ENCODE results near the gene GBX2.

Gene GBX2

GRCh38 chr2:236168110-236169080 is at the start of gene GBX2:
Gene GBX2, minus strand, starts transcription at chr2:236168386. Its CDS starts 415 bp downstream, at chr2:236167971.
- no peak for DNase-seq (ENCODE audit: low read depth)

- DNase-seq (ENCODE audit: low read depth): no peak
These were observed 49.7 kb upstream of the GBX2 start for GRCh38 chr2:236217926-236218325.

- DNase-seq (ENCODE audit: low read depth): no peak
These were observed 48.5 kb upstream of the GBX2 start for GRCh38 chr2:236216711-236217110.

DNA sequence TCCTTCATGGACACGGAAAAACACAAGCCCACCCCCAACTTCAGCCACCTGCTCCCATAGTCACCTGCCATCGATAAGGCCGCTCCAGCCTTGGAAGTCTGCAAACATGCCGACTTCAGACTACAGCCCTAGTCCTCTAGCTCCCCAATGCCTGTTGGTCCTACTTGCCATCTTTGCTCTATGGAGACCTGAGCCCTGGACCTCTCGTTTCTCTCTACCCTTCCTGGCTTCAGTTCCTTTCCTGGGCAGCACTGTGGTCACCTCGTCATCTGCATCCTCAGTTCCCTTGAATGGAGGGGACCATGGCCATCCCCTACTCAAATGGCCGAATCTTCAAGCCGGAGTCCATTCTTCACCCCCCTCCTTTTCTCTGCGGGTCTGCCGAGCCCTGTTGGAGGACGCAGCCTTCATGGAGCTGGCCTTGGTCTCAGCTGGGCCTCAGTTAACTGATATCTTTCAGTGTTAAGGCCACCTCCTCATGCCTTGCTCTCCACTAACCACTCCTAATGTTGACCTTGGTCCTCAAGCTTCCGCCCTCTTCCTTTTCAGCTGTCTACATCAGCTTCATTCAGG is 47.7 kb upstream of the GBX2 start:
- DNase-seq (ENCODE audit: low read depth): no peak

DNA sequence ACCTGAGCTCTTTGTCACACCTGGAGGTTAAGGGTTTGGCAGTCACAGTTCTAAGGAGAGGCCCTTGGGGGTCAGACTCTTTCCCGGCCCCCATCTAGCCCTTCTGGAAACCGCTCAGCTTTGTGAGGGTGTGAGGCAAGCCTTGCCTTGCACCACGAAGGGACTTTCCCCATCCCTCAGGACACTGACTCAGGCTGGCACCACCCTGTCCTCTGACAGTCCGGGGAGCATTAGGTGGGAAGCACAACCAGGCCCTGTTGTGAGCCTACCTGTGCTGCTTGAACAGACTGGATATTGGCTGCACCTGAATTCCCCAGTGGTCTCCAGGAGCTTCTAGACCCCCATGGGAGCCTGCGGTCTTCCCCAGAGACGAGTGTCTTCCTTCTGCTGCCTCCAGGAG is 47.0 kb upstream of the GBX2 start:
- DNase-seq (ENCODE audit: low read depth): no peak

DNA sequence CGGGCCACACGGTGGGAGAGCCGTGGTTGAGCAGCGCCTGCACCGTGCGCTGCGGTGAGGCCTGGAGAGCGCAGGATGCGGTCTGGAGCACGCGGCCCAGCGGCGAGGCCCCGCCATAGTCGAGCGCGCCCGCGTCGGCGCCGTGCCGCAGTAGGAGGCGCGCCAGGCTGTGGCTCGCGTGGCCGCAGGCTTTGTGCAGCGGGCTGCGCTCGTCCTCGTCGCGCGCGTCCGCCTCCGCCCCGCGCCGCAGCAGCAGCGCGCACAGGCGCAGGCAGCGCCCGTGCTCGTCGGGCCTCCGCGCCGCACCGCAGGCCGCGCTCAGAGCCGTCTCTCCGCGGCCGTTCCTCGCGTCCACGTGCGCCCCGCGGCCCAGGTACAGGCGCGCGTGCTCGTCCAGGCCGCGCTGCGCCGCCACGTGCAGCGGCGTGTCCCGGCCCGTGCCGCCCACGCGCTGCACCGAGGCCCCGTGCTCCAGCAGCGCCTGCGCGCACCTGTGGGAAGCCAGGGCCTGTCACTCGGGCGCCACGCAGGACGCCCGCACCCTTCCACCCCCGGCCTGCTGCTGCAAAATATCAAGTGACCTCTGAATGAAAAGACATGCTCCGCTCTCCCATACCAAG is 46.3 kb upstream of the GBX2 start:
- no peak for DNase-seq (ENCODE audit: low read depth)

DNA sequence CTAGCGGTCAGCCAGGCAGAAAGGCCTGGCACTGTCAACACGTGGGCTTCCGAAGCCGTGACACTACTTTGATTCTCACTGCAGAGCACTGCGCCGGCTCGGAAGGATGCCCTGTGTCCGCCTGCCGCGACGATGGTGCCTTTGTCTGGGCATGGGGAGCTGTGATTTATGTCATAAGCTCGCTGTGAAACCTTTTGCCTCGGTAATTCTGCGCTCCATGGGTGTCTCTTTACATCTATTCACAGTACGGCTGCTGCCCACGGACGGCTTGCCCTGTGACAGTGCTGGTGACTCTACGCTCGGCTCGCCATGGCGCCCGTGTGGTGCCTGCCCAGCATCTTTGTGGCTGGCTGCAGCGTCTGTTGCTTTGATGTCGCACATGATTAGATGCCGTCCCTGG is 43.1 kb upstream of the GBX2 start:
- no peak for DNase-seq (ENCODE audit: low read depth)

GRCh38 chr2:236210536-236210935 is 42.4 kb upstream of the GBX2 start:
- no peak for DNase-seq (ENCODE audit: low read depth)

- DNase-seq (ENCODE audit: low read depth): no peak
These were observed 41.8 kb upstream of the GBX2 start for GRCh38 chr2:236209996-236210395.

GRCh38 chr2:236209535-236209934 is 41.3 kb upstream of the GBX2 start:
- no peak for DNase-seq (ENCODE audit: low read depth)

DNA sequence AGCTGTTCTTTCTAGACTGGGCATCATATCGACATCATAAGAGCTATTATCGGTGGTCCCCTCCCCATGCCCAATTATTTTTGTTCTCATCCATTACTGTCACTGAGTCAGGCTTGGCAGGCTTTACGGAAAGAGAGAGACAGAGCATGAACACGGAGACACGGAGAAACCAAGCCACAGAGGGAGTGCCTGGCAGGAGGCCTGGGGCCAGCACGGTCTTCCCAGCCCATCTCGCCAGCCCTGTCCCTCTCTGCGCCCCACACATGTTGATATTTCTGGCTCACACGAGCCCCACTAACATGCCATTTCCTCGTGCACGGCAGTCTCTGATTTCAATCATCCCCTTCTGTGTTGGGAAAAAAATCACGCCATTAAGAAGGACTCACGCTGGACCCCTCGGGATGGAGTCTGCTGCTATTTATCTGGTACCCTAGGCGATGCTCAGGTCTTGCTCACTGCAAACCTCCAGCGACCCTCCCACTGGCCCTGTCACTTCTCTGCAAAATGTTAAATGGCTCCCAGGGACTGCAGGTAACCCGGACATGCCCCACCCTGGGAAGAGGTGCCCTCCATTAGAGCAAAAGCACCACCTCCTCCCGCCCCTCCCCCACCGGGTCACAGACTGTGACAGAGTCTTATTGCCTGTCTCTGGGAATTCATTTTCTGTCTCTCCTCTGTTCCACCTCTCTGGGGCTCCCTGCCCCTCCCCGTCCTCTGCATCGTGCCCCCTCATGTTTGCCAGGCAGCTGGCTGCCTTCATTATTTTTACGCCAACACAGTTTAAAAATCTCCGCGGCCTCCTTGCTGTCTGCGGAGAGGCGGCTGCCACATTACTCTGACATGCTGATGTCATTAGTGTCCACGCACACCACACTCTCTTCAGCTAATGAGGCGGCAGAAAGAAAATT is 40.1 kb upstream of the GBX2 start:
- DNase-seq (ENCODE audit: low read depth): no peak

GRCh38 chr2:236207472-236207871 is 39.3 kb upstream of the GBX2 start:
- no peak for DNase-seq (ENCODE audit: low read depth)

DNA sequence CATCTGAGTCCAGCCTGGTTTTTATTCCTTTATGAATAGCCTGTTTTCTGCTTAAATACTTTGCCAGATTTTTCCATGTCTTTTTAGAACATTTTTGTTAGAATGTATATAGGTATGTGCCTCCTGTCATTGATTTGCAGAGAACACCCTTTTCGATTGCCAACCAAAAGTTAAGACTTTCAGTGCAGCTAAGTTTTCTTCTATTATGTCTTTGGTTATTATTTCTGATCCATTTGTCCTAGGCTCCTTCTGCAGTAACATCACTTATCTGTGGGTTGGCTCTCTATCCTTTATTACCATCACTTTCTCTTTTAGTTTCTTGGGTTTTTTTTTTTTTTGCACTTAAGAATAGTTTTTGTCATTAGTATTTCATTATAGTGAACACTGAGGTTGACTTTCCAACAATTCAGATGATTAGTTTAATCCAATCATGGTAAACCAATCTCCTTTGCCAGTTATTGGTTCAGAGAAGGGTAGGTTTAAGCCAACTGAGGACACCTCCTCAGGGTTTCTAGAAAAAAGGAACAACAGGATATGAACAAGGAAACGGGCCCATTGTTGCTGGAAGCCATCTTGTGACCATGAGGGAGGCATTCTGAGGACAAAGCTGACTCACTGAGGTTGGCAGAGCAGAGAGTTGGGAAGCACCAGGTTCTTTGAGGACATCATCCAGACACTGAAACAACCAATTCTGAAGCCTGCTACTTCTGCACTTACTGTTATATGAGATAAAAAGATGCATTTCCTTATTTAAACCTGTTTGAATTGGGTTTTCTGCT is 37.9 kb upstream of the GBX2 start:
- DNase-seq (ENCODE audit: low read depth): no peak

- DNase-seq (ENCODE audit: low read depth): no peak
These were observed 36.8 kb upstream of the GBX2 start for GRCh38 chr2:236204953-236205352.

DNA sequence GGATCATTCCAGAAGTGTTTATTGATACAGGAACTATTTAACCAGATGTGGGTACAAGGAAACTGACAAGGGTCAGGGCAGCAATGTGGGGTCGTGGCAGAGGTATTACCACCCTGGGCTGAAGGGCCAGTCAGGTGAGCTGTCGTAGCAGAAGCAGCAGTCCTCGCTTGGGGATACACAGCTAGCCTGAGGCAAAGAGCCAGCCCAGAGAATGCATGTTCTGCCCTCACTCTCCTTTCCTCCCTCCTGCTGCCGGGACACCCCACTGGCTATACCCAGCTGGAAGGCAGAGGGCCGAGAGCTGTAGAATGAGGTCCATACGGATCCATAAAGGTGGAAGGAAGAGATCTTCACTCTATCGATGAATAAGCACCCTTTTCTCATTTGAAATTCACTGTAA is 32.2 kb upstream of the GBX2 start:
- no peak for DNase-seq (ENCODE audit: low read depth)

DNA sequence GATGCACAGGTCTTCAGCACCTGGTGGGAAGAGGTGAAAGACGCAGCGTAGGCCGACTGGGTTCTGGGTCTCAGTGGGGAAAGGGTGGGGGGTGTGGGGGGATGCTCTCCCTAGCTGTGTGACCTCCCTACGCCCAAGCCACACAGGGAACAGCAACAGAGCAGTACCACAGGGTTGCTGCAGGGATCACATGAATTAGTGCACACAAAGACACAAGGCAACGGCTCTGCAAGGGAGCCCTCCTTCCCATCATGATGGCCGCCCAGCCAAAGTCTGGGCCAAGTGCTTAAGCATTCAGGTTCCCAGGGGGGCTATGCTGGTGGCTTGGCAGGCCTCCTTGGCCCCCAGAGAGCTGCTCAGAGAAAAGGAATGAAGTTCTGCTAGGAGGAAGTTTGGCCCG is 28.2 kb upstream of the GBX2 start:
- DNase-seq (ENCODE audit: low read depth): no peak

DNA sequence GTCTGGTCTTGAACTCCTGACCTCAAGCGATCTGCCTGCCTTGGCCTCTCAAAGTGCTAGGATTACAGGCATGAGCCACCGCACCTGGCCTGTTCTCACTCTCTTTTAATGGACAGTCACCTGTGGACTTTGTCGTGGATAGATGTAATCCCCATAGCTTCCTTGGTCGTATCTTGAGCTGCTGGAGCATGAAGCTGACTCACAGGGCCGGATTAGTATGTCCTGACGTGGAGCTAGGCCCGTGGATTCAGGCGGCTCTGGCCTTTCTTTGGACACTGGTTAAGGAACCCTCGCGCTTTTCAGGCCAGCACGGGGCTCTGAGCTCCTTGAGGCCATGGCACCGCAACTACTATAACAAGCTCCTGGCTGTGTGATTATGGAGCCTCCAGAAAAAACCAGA is 27.5 kb upstream of the GBX2 start:
- DNase-seq (ENCODE audit: low read depth): no peak

GRCh38 chr2:236194786-236195185 is 26.6 kb upstream of the GBX2 start:
- no peak for DNase-seq (ENCODE audit: low read depth)

DNA sequence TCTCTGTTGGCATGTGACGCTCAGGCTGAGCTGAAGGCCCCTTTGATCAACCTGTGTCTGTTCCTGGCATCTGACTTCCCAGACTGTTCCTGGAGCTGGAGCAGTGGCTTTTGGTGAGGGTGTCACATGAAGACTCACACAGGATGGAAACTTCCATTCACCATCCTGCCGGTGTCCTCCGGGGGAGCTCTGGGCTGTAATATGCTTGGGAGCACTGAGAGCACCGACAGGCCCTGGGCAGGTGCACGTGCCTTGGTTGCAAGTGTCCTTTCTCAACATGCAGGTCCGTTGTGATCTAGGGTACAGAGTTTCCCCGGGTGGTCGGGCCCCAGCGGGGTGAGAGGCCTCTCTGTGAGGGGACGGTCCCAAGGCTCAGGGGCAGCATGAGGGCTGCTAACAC is 24.8 kb upstream of the GBX2 start:
- no peak for DNase-seq (ENCODE audit: low read depth)

DNA sequence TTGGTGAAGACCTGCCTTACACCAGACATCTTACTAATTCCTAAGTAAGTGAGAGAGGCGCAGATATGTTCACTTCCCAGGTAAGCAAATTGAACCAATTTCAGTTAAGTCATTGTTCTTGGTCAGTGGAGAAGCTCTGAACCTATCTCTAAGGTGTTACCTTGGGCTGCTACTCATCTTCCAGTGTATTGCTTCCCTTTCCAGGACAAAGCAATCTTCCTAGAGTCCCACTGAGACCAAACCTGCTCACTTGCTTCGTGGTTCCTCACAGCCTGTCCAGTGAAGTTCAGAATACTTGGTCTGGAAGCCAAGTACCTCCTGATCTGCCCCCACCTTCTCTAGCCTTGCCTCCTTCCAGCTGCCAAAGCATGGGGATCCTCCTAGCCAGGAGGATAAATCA is 22.5 kb upstream of the GBX2 start:
- no peak for DNase-seq (ENCODE audit: low read depth)

DNA sequence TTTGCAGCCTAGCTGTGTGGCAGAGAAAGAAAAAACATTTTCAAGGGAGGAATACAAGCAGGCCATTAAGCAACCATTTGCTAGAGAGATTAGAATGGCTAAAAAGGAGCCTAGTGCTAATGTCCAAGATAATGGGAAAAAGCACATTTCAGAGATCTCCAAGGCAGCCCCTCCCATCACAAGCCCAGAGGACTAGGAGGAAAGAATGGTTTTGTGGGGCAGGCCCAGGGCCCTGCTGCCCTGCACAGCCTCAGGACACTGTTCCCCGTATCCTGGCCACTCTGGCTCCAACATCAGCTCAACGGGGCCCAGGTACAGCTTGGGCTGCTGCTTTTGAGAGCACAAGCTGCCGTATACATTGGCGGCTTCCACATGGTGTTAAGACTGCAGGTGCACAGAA is 16.5 kb upstream of the GBX2 start:
- no peak for DNase-seq (ENCODE audit: low read depth)

All from activated T-cell treated with anti-CD3 and anti-CD28 coated beads for 1 hour (primary cell).